C4-2B (cell line): ENCODE results near the gene UPP2.

Experiments
- ZFX ChIP-seq: fragments of 450-650 bp; IDR thresholded peaks from 2 replicates; pipeline ENCODE4 v1.6.1; 2017
- TF ChIP-seq, protein P1 (sequence below): fragments of 450-650 bp; conservative IDR thresholded peaks from 2 replicates; pipeline ENCODE4 v1.5.1; 2017; ENCODE audit warnings: mild to moderate bottlenecking

DNA sequence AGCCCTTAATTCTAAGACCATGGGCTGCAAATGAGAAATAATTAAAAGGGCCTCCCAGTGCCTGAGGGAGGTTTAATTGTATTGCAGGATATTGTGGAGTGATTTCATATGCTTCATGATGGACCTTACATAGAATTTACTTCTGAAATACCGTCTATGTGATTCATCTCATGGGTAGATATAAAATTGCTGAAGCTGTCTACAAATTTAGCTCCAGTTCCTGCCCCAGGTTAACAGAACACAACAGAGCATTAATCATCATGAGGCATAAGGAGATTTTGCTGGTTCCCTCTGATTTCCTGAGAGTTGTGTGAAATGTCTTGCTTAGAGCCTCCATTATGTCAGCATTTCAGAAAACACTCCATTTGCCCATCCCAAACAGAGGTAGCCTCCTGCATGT, 770 bp downstream of the UPP2 start:
- TF ChIP-seq, protein P1, sequence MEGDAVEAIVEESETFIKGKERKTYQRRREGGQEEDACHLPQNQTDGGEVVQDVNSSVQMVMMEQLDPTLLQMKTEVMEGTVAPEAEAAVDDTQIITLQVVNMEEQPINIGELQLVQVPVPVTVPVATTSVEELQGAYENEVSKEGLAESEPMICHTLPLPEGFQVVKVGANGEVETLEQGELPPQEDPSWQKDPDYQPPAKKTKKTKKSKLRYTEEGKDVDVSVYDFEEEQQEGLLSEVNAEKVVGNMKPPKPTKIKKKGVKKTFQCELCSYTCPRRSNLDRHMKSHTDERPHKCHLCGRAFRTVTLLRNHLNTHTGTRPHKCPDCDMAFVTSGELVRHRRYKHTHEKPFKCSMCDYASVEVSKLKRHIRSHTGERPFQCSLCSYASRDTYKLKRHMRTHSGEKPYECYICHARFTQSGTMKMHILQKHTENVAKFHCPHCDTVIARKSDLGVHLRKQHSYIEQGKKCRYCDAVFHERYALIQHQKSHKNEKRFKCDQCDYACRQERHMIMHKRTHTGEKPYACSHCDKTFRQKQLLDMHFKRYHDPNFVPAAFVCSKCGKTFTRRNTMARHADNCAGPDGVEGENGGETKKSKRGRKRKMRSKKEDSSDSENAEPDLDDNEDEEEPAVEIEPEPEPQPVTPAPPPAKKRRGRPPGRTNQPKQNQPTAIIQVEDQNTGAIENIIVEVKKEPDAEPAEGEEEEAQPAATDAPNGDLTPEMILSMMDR = no peak
- no peak for TF ChIP-seq ZFX
